ENCODE data around the gene CAV1. TPM values are rescaled to one million over a fixed set of nuclear protein-coding genes. Genes with fewer than 3 reads are reported as not detected.

The CAV1 gene
- total and polyA plus RNA-seq, 2 experiments from 2014 or later = 16.0 to 21.1 TPM

- TF ChIP-seq, protein P1, sequence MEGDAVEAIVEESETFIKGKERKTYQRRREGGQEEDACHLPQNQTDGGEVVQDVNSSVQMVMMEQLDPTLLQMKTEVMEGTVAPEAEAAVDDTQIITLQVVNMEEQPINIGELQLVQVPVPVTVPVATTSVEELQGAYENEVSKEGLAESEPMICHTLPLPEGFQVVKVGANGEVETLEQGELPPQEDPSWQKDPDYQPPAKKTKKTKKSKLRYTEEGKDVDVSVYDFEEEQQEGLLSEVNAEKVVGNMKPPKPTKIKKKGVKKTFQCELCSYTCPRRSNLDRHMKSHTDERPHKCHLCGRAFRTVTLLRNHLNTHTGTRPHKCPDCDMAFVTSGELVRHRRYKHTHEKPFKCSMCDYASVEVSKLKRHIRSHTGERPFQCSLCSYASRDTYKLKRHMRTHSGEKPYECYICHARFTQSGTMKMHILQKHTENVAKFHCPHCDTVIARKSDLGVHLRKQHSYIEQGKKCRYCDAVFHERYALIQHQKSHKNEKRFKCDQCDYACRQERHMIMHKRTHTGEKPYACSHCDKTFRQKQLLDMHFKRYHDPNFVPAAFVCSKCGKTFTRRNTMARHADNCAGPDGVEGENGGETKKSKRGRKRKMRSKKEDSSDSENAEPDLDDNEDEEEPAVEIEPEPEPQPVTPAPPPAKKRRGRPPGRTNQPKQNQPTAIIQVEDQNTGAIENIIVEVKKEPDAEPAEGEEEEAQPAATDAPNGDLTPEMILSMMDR (conservative IDR thresholded peaks at IDR 0.05; ENCODE audit: low read depth in 2 of 2) = no peak
- TF ChIP-seq ZNF331 (CRISPR knock-in tag; IDR thresholded peaks at IDR 0.05; ENCODE audit: low read depth) = no peak
These were observed 27.8 kb downstream of the CAV1 start (continued) for GRCh38 chr7:116552602-116553001.

DNA sequence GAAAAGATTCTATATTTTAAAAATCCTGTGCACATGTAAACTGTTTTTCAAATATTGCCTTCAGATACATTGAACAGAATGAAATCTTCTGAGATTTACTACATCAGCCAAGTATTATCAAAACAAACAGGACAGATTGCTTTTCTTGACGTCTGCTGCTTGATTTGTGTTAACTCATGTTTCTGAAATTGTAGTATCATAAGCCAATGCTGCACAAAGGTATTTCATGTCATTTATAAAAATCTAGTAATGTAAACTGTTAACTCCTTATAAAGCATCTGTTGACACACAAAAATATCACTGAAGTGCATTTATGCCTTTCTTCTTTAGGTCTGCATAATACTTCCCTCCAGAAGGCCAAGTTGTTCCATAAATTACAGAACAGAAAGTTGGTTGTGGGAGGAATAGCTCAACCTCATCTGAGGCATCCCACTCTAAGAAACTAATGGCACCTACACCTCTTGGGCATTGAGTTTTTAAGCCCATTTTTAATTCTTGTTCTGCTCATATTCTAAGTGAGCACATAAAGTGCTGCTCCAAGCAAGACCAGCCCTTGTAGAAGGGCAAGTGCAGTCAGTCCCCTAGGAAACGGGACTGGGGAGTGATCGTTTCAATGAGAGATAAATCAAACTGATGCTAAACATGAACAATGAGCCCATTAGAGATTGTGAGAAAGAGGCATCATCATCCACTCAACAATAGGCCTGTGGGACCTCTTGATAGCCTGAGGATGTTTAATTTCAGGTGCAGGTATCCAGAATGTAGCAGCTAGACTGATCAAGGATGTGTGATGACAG lies 28.5 kb downstream of the CAV1 start:
- H3K4me3 Mint-ChIP-seq = no peak overlapping the region
- H3K9me3 Mint-ChIP-seq = no peaks in the 10 kb centered on the region
- Histone ChIP-seq H3K9me2 (ENCODE audit: insufficient read depth) (no peaks in the 10 kb centered on the region), H3K4me2 (no peak overlapping the region), H3K4me3 (no peak overlapping the region), H3K27me3 (ENCODE audit: insufficient read depth) (no peaks in the 10 kb centered on the region), H3K36me3 (ENCODE audit: insufficient read depth) (no peaks in the 10 kb centered on the region), H4K20me1 (replicated peaks; ENCODE audit: insufficient read depth) (no peaks in the 10 kb centered on the region), H3K27ac (ENCODE audit: low read depth) (no peak overlapping the region), H3K4me1 (ENCODE audit: insufficient read depth) (no peaks in the 10 kb centered on the region), H2AFZ (no peak overlapping the region), H3F3A (replicated peaks; ENCODE audit: low read depth) (no peaks in the 10 kb centered on the region), H3K79me2 (replicated peaks; ENCODE audit: insufficient read depth) (no peaks in the 10 kb centered on the region)
- peaks cover 2% of the 10 kb centered on the region for H3K27me3 Mint-ChIP-seq (ENCODE audit: insufficient read depth, low read depth, poor library complexity)
- H3K4me1 Mint-ChIP-seq = no peaks in the 10 kb centered on the region
- no peaks in the 10 kb centered on the region for H3K36me3 Mint-ChIP-seq (ENCODE audit: low read depth)
- ATAC-seq = no peak
- H3K27ac Mint-ChIP-seq = no peak overlapping the region
- no peak for DNase-seq (ENCODE audit: low spot score)
- TF ChIP-seq, protein P1 (conservative IDR thresholded peaks at IDR 0.05; ENCODE audit: low read depth in 2 of 2) = no peak
- no peak for TF ChIP-seq REST (IDR thresholded peaks at IDR 0.05; ENCODE audit: unreplicated experiment)
- no peak for TF ChIP-seq EZH2phosphoT487 (IDR thresholded peaks at IDR 0.05; ENCODE audit: unreplicated experiment)
- no peak for TF ChIP-seq ZNF114 (CRISPR knock-in tag; IDR thresholded peaks at IDR 0.05)
- no peak for TF ChIP-seq POLR2AphosphoS5 (IDR thresholded peaks at IDR 0.05; ENCODE audit: low read depth)
- TF ChIP-seq JUNB (IDR thresholded peaks at IDR 0.05; ENCODE audit: unreplicated experiment) = no peak
- no peak for TF ChIP-seq CREB1 (CRISPR knock-in tag; IDR thresholded peaks at IDR 0.05; ENCODE audit: low read depth)
- no peak for TF ChIP-seq EZH2 (IDR thresholded peaks at IDR 0.05; ENCODE audit: low read depth, unreplicated experiment)
- TF ChIP-seq STAT1 (IDR thresholded peaks at IDR 0.05; ENCODE audit: unreplicated experiment) = no peak
